GM10248 (cell line): ENCODE results near the gene BICD1.

ENCODE experiments used
- CTCF ChIA-PET: fragments of 300-600 bp; sonication (Branson Sonifier 250); formaldehyde crosslinking; extraction: SDS; loops from one replicate; lab custom pipeline; 2021; ENCODE audit warnings: antibody characterized with exemption; lab: Yijun Ruan, JAX
- POLR2A ChIA-PET: fragments of 350-650 bp; sonication (Branson Sonifier 250); formaldehyde crosslinking; extraction: SDS; loops from one replicate; lab custom pipeline; 2020; ENCODE audit warnings: antibody characterized with exemption; lab: Yijun Ruan, JAX
- DNase-seq: peaks from one replicate; pipeline ENCODE4 v3.0.0; 2012; ENCODE audit errors: extremely low spot score
- TF ChIP-seq, protein P1 (sequence below): IDR thresholded peaks from 2 replicates; pipeline ENCODE4 v1.5.1; 2012; ENCODE audit warnings: mild to moderate bottlenecking, low read depth; ENCODE audit errors: extremely low read depth, missing control alignments, control extremely low read depth

Gene BICD1

DNA sequence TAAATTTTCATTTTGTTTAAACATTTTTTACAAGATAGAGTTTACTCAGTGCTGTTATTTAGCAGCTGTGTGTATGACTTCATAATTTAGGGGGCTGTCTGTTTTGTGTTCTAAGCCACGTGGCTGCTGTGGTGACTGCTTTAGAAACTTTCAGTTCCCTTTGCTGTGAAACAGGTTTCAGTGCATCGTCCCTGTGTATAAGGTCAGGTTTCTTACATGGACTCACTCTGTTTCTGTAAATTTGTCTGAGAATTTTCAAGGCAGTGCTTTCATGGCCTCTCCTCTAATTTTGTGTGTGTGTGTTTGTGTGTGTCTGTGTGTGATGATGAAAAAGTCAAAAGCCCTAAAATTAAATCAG is 32.4 kb downstream of the BICD1 start:
- POLR2A ChIA-PET: interaction anchor here (0.6 to 1.2 kb wide), 4 partner anchors 8 to 32 kb away, joined by 3 to 10 read pairs (median 4); no protein-coding TSS in a partner anchor
- TF ChIP-seq, protein P1, sequence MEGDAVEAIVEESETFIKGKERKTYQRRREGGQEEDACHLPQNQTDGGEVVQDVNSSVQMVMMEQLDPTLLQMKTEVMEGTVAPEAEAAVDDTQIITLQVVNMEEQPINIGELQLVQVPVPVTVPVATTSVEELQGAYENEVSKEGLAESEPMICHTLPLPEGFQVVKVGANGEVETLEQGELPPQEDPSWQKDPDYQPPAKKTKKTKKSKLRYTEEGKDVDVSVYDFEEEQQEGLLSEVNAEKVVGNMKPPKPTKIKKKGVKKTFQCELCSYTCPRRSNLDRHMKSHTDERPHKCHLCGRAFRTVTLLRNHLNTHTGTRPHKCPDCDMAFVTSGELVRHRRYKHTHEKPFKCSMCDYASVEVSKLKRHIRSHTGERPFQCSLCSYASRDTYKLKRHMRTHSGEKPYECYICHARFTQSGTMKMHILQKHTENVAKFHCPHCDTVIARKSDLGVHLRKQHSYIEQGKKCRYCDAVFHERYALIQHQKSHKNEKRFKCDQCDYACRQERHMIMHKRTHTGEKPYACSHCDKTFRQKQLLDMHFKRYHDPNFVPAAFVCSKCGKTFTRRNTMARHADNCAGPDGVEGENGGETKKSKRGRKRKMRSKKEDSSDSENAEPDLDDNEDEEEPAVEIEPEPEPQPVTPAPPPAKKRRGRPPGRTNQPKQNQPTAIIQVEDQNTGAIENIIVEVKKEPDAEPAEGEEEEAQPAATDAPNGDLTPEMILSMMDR: no peak
- DNase-seq: peak; percentile 78
- CTCF ChIA-PET: interaction anchor here (1.1 to 1.7 kb wide), 4 partner anchors 18 to 173 kb away, joined by 3 to 6 read pairs (median 4); no protein-coding TSS in a partner anchor

DNA sequence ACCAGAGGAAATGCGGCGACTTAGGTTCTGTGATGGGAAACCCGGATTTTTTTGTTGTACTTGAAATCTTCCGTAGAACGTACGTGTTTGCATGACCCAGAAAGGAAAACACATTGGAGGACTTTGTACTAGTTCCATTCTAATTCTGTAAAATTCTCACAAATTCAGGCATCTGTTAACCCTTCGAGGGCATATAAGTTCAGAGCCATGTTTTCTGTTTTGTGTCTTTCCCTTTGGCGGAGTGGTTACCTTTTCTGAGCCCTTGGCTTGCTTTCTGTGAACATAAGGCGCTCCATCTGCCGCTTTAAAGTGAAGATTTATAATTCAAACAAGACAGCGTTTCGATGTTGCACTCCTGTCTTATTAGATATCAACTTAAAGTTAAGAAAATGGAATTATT is 34.2 kb downstream of the BICD1 start:
- ChIA-PET POLR2A (interaction anchor here (0.6 kb wide), 1 partner anchor 487 kb away, joined by 3 read pairs; no protein-coding TSS in a partner anchor), CTCF (interaction anchor here (1.2 kb wide), 1 partner anchor 25 kb away, joined by 3 read pairs; no protein-coding TSS in a partner anchor)
- no peak for DNase-seq
- TF ChIP-seq, protein P1: no peak

DNA sequence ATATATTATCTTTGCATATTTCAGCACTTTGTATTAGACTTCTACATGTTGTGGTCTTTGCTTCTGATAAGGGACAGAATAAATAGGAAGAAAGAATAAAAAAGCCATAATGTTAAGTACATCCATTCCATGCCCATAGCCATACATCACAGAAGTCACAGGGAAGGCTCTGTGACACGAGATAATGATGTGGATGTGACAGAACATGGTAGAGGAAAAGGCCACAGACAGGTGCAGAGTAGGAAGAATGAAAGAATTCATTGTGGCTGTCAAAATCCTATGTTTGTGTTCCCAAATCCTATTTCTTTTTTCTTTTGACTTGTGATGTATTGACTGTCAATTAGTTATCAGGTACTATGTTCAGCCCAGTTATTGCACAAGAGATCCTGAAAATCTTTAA is 38.4 kb downstream of the BICD1 start:
- ChIA-PET CTCF (interaction anchor here (0.5 to 1.5 kb wide), 3 partner anchors 34 to 161 kb away, joined by 3 read pairs; no protein-coding TSS in a partner anchor), POLR2A (no interaction called here)
- no peak for DNase-seq
- TF ChIP-seq, protein P1: no peak

DNA sequence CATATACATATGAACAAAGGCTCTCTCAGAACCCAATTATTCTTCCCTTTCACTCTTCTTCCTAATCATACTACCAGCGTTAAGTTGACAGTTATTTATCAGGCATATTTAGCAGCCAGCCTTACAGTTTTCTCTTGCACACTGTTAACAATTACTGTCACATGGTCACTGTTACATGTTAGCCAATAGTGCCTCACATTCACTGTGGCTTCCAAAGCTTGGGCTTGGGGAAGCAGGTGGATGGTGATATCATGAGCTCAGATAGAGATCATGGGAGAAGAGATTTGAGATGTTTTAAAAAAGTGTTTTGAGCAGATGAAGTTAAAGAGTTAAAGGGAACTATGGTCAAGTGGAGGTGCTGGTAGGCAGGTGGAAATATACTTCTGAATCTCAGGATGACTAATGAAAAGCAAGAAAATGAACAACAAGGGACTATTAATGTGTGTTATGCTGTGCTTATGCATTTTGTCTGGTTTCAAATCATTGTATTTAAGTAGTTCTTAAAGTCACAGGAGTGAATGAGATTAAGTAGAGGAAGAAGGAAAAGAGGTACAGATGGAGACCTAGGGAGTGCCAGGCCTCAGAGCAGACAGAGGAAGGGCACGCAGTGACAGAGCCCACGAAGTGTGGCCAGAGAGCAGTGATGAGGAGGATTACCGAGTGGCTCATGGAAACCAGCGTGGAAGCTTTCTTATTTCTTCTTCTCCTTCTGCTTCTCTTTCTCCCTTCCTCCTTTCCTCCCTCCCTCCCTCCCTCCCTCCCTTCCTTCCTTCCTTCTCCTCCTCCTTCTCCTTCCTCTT is 39.6 kb downstream of the BICD1 start:
- DNase-seq: no peak
- ChIA-PET CTCF (interaction anchor here (0.7 to 1.5 kb wide), 4 partner anchors 12 to 162 kb away, joined by 3 read pairs; no protein-coding TSS in a partner anchor), POLR2A (interaction anchor here (0.9 kb wide), 1 partner anchor 8 kb away, joined by 10 read pairs; no protein-coding TSS in a partner anchor)
- TF ChIP-seq, protein P1: no peak

DNA sequence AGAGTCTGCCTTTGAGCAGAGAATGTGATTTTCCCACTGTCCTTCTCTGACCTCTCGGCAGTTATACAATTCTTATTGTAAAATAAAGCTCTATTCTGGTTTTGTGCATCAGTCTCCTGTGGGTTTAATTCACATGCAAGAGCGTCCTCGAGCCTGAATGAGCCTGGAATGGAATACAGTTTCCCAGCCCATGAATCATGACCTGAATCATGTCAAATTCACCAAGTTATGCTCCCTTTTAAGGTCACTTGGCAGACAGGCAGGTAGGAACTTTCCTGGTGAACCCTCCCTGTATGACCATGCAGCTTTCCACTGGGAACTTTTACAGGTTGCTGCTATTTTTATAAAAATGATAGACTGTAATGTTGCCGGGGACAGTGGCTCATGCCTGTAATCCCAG is 41.7 kb downstream of the BICD1 start:
- TF ChIP-seq, protein P1: no peak
- ChIA-PET CTCF (interaction anchor here (0.8 to 1.4 kb wide), 2 partner anchors 14 to 16 kb away, joined by 3 read pairs; no protein-coding TSS in a partner anchor), POLR2A (no interaction called here)
- DNase-seq: no peak

DNA sequence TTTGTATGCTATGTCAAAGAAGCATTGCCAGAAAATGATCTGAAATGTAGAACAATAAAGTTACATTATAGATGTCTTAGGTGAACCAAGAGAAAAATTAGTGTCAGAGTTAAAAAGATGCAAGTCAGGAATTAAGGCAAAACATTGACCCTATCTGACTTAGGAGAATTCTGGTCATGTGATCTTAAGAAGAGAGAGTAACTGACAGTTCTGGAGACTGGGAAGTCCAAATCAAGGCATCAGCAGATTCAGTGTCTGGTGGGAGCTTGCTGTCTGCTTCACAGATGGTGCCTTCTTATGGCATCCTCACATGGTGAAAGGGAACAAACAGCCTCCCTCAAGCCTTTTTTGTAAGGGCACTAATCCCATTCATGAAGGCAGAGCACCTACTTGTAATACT is 42.8 kb downstream of the BICD1 start:
- POLR2A ChIA-PET: no interaction called here
- CTCF ChIA-PET: interaction anchor here (1.0 kb wide), 1 partner anchor 163 kb away, joined by 3 read pairs; no protein-coding TSS in a partner anchor
- DNase-seq: no peak
- TF ChIP-seq, protein P1: no peak
